SK-N-MC (cell line): Measurements from ENCODE around the gene PRKG1.
A peak's percentile ranks its signal among the peaks of the same experiment; 100 is the strongest.

Source experiments
- DNase-seq: peaks from one replicate; pipeline ENCODE4 v3.0.0-alpha.2; 2011; ENCODE audit warnings: low read depth, low spot score
- H3K27ac ChIP-seq: fragments of 200-600 bp; sonication (generic); 2 replicates; pipeline ENCODE4 v1.5.1; 2016; ENCODE audit warnings: mixed run types
- H3K36me3 ChIP-seq: fragments of 200-600 bp; sonication (generic); 2 replicates; pipeline ENCODE4 v1.6.1; 2017; ENCODE audit warnings: antibody characterized with exemption, low read length, mixed read lengths; ENCODE audit not compliant: insufficient read depth
- H3K4me3 ChIP-seq: fragments of 200-600 bp; sonication (generic); 2 replicates; pipeline ENCODE4 v1.5.1; 2016
- H3K9ac ChIP-seq: fragments of 200-600 bp; sonication (generic); 2 replicates; pipeline ENCODE4 v1.8.0; 2017; ENCODE audit warnings: mixed run types, mixed read lengths; ENCODE audit not compliant: insufficient read length
- H3K9me3 ChIP-seq: fragments of 200-600 bp; sonication (generic); 2 replicates; pipeline ENCODE4 v1.6.1; 2017; ENCODE audit warnings: low read depth, mild to moderate bottlenecking, antibody characterized with exemption, low read length, moderate library complexity, mixed read lengths
- EZH2 ChIP-seq: fragments of 200-600 bp; sonication (generic); IDR thresholded peaks from one replicate; pipeline ENCODE4 v1.6.1; 2017; ENCODE audit warnings: antibody characterized with exemption
- FOXP2 ChIP-seq: optimal IDR thresholded peaks from 2 replicates; pipeline ENCODE3; 2011; ENCODE audit warnings: mild to moderate bottlenecking, moderate library complexity; ENCODE audit not compliant: insufficient read depth; ENCODE audit errors: extremely low read length, control extremely low read depth
- POLR2AphosphoS5 ChIP-seq: IDR thresholded peaks from 2 replicates; pipeline ENCODE4 v1.6.1; 2012; ENCODE audit warnings: mild to moderate bottlenecking, low read depth, low read length, borderline replicate concordance

The PRKG1 gene

GRCh38 chr10:51074238-51075028, at the start of gene PRKG1:
PRKG1 (plus strand) TSS chr10:51074487.
- no peak for DNase-seq
- H3K9ac ChIP-seq = no peak within 1 kb of the TSS
- no peaks in the 10 kb centered on the region for H3K9me3 ChIP-seq
- H3K36me3 ChIP-seq = no peaks in the 10 kb centered on the region
- H3K27ac ChIP-seq = no peak within 1 kb of the TSS
- no peak for TF ChIP-seq FOXP2
- H3K4me3 ChIP-seq = 0 out of 2 replicates have a peak within 1 kb of the TSS, but pooled peaks have one; percentile 33

- H3K4me3 ChIP-seq = no peak overlapping the region
- H3K36me3 ChIP-seq = no peaks in the 10 kb centered on the region
- H3K9me3 ChIP-seq = no peaks in the 10 kb centered on the region
- no peak overlapping the region for H3K9ac ChIP-seq
- no peak for DNase-seq
- TF ChIP-seq POLR2AphosphoS5 (no peak), EZH2 (no peak), FOXP2 (no peak)
- H3K27ac ChIP-seq = no peak overlapping the region
Measured at GRCh38 chr10:51028420-51028819, 45.9 kb upstream of the PRKG1 start.

- Histone ChIP-seq H3K36me3 (no peaks in the 10 kb centered on the region), H3K9me3 (no peaks in the 10 kb centered on the region)
- peak; percentile 1 for DNase-seq
Measured at GRCh38 chr10:51029172-51029641, 45.1 kb upstream of the PRKG1 start.

GRCh38 chr10:51030480-51030879, 43.8 kb upstream of the PRKG1 start:
- DNase-seq = no peak

More at GRCh38 chr10:51029172-51029641, 45.1 kb upstream of the PRKG1 start:
- TF ChIP-seq EZH2 (no peak), FOXP2 (no peak), POLR2AphosphoS5 (no peak)
- Histone ChIP-seq H3K9ac (no peak overlapping the region), H3K27ac (no peak overlapping the region), H3K4me3 (no peak overlapping the region)

GRCh38 chr10:51031950-51032349, 42.3 kb upstream of the PRKG1 start:
- TF ChIP-seq EZH2 (no peak), FOXP2 (no peak), POLR2AphosphoS5 (no peak)
- H3K9ac ChIP-seq = no peak overlapping the region
- DNase-seq = no peak
- no peaks in the 10 kb centered on the region for H3K9me3 ChIP-seq
- no peaks in the 10 kb centered on the region for H3K36me3 ChIP-seq
- H3K4me3 ChIP-seq = no peak overlapping the region
- no peak overlapping the region for H3K27ac ChIP-seq

More at GRCh38 chr10:51030480-51030879, 43.8 kb upstream of the PRKG1 start:
- Histone ChIP-seq H3K9me3 (no peaks in the 10 kb centered on the region), H3K36me3 (no peaks in the 10 kb centered on the region), H3K4me3 (no peak overlapping the region), H3K9ac (no peak overlapping the region), H3K27ac (no peak overlapping the region)
- TF ChIP-seq POLR2AphosphoS5 (no peak), FOXP2 (no peak), EZH2 (no peak)

GRCh38 chr10:51034769-51035168, 39.5 kb upstream of the PRKG1 start:
- Histone ChIP-seq H3K4me3 (no peak overlapping the region), H3K9ac (no peak overlapping the region), H3K36me3 (no peaks in the 10 kb centered on the region), H3K27ac (no peak overlapping the region), H3K9me3 (no peaks in the 10 kb centered on the region)
- no peak for TF ChIP-seq EZH2
- no peak for TF ChIP-seq FOXP2
- TF ChIP-seq POLR2AphosphoS5 = no peak
- no peak for DNase-seq

GRCh38 chr10:51035344-51035743, 38.9 kb upstream of the PRKG1 start:
- no peaks in the 10 kb centered on the region for H3K36me3 ChIP-seq
- no peak overlapping the region for H3K9ac ChIP-seq
- no peak overlapping the region for H3K27ac ChIP-seq
- DNase-seq = no peak
- TF ChIP-seq EZH2 = no peak
- TF ChIP-seq POLR2AphosphoS5 = no peak
- TF ChIP-seq FOXP2 = no peak
- no peak overlapping the region for H3K4me3 ChIP-seq
- H3K9me3 ChIP-seq = no peaks in the 10 kb centered on the region

GRCh38 chr10:51045871-51046270, 28.4 kb upstream of the PRKG1 start:
- H3K4me3 ChIP-seq = no peak overlapping the region

More at GRCh38 chr10:51045871-51046270, 28.4 kb upstream of the PRKG1 start:
- TF ChIP-seq POLR2AphosphoS5 = no peak
- TF ChIP-seq EZH2 = no peak
- no peak for TF ChIP-seq FOXP2
- H3K36me3 ChIP-seq = no peaks in the 10 kb centered on the region
- H3K9ac ChIP-seq = no peak overlapping the region
- no peaks in the 10 kb centered on the region for H3K9me3 ChIP-seq
- H3K27ac ChIP-seq = no peak overlapping the region
- no peak for DNase-seq
